Astrocyte (in vitro differentiated cells and primary cell): Measurements from ENCODE around the gene CECR2. TPM values are rescaled to one million over a fixed set of nuclear protein-coding genes. Genes with fewer than 3 reads are reported as not detected.

Experiments
- DNase-seq: peaks from one replicate; pipeline ENCODE4 v3.0.0-alpha.2; 2010; ENCODE audit warnings: low read depth
- FAIRE-seq: peaks from 2 replicates; lab custom pipeline; 2011; peaks lifted over from hg19 to GRCh38; lab: Jason Lieb, UNC
- H2AFZ ChIP-seq: 2 replicates; pipeline ENCODE4 v1.6.0; 2012; ENCODE audit warnings: low read depth, low read length, inconsistent platforms
- H3K27ac ChIP-seq: 2 replicates; pipeline ENCODE4 v1.5.1; 2011; ENCODE audit warnings: low read depth, low read length, inconsistent platforms
- H3K27me3 ChIP-seq: 2 replicates; pipeline ENCODE4 v1.6.0; 2011; ENCODE audit warnings: low read length, inconsistent platforms; ENCODE audit not compliant: insufficient read depth
- H3K36me3 ChIP-seq: 2 replicates; pipeline ENCODE4 v1.5.1; 2011; ENCODE audit warnings: low read length, inconsistent platforms; ENCODE audit not compliant: insufficient read depth
- H3K4me1 ChIP-seq: 2 replicates; pipeline ENCODE4 v1.5.1; 2011; ENCODE audit warnings: low read length, inconsistent platforms; ENCODE audit not compliant: insufficient read depth
- H3K4me2 ChIP-seq: 2 replicates; pipeline ENCODE4 v1.6.0; 2012; ENCODE audit warnings: low read length, inconsistent platforms
- H3K4me3 ChIP-seq: 2 replicates; pipeline ENCODE4 v1.5.1; 2011; ENCODE audit warnings: low read depth, mild to moderate bottlenecking, low read length, inconsistent platforms; ENCODE audit not compliant: insufficient read depth
- H3K79me2 ChIP-seq: 2 replicates; pipeline ENCODE4 v1.6.0; 2012; ENCODE audit warnings: mild to moderate bottlenecking, low read length, inconsistent platforms; ENCODE audit not compliant: insufficient read depth
- H3K9ac ChIP-seq: 2 replicates; pipeline ENCODE4 v1.6.0; 2012; ENCODE audit warnings: mild to moderate bottlenecking, low read length, inconsistent platforms
- H3K9me3 ChIP-seq: 2 replicates; pipeline ENCODE4 v1.5.1; 2012; ENCODE audit warnings: low read depth, mild to moderate bottlenecking, low read length, inconsistent platforms; ENCODE audit not compliant: insufficient read depth
- H4K20me1 ChIP-seq: 2 replicates; pipeline ENCODE4 v1.6.0; 2012; ENCODE audit warnings: low read length, inconsistent platforms; ENCODE audit not compliant: insufficient read depth
- H3K27ac Mint-ChIP-seq: one replicate; pipeline ENCODE4 v1.8.0; 2021; ENCODE audit warnings: mild to moderate bottlenecking, mixed read lengths; ENCODE audit not compliant: unreplicated experiment
- H3K27me3 Mint-ChIP-seq: one replicate; pipeline ENCODE4 v1.8.0; 2021; ENCODE audit warnings: low read depth, mixed read lengths; ENCODE audit not compliant: unreplicated experiment
- H3K36me3 Mint-ChIP-seq: one replicate; pipeline ENCODE4 v1.8.0; 2021; ENCODE audit warnings: low read depth, mixed read lengths; ENCODE audit not compliant: unreplicated experiment
- H3K4me1 Mint-ChIP-seq: one replicate; pipeline ENCODE4 v1.8.0; 2021; ENCODE audit warnings: low read depth, mixed read lengths; ENCODE audit not compliant: unreplicated experiment
- H3K4me3 Mint-ChIP-seq: one replicate; pipeline ENCODE4 v1.8.0; 2021; ENCODE audit warnings: mild to moderate bottlenecking, moderate library complexity, mixed read lengths; ENCODE audit not compliant: unreplicated experiment
- H3K9me3 Mint-ChIP-seq: one replicate; pipeline ENCODE4 v1.8.0; 2021; ENCODE audit warnings: mild to moderate bottlenecking, mixed read lengths; ENCODE audit not compliant: unreplicated experiment
- EZH2 ChIP-seq: IDR thresholded peaks from 2 replicates; pipeline ENCODE4 v1.6.1; 2012; ENCODE audit warnings: mild to moderate bottlenecking, low read length, inconsistent platforms; ENCODE audit not compliant: insufficient read depth
- total RNA-seq: library from RNA; stranded (reverse); gene quantifications from 2 replicates; pipeline ENCODE4 v1.2.1, GENCODE V29; 2021
- TF ChIP-seq, protein P1 (sequence below): IDR thresholded peaks from 2 replicates; pipeline ENCODE4 v1.5.1; 2011; ENCODE audit warnings: low read depth, mild to moderate bottlenecking, inconsistent platforms, low read length, moderate library complexity; ENCODE audit not compliant: insufficient read depth

The CECR2 gene
- total RNA-seq, 1 donor from 2014 or later: 15.7 TPM

DNA sequence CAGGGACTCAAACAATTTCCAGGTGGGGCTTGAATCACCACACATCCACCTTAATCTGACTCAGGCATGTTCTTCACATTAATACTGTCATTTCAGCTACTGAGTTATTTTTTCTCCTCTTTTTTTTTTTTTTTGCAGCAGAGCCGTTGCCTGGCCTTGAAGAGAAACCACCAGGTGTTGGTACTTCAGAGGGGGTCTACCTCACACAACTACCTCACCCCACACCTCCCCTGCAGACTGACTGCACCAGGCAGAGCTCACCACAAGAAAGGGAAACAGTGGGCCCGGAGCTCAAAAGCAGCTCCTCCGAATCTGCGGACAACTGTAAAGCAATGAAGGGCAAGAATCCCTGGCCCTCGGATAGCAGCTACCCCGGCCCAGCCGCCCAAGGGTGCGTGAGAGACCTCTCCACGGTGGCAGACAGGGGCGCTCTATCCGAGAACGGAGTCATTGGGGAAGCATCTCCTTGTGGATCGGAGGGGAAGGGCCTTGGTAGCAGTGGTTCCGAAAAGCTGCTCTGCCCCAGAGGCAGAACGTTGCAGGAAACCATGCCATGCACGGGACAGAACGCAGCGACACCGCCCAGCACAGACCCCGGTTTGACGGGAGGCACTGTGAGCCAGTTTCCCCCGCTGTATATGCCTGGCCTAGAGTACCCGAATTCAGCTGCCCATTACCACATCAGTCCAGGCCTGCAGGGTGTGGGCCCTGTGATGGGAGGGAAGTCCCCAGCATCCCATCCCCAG lies 178.9 kb downstream of the CECR2 start:
- H3K4me2 ChIP-seq: no peak overlapping the region
- FAIRE-seq (no peak), DNase-seq (no peak)
- Mint-ChIP-seq H3K27ac (no peak overlapping the region), H3K9me3 (no peaks in the 10 kb centered on the region), H3K36me3 (peaks cover 26% of the 10 kb centered on the region), H3K4me1 (peaks cover 1% of the 10 kb centered on the region), H3K4me3 (no peak overlapping the region), H3K27me3 (no peaks in the 10 kb centered on the region)
- H3K27me3 ChIP-seq: no peaks in the 10 kb centered on the region
- H3K4me1 ChIP-seq: no peaks in the 10 kb centered on the region
- no peak for TF ChIP-seq EZH2
- TF ChIP-seq, protein P1, sequence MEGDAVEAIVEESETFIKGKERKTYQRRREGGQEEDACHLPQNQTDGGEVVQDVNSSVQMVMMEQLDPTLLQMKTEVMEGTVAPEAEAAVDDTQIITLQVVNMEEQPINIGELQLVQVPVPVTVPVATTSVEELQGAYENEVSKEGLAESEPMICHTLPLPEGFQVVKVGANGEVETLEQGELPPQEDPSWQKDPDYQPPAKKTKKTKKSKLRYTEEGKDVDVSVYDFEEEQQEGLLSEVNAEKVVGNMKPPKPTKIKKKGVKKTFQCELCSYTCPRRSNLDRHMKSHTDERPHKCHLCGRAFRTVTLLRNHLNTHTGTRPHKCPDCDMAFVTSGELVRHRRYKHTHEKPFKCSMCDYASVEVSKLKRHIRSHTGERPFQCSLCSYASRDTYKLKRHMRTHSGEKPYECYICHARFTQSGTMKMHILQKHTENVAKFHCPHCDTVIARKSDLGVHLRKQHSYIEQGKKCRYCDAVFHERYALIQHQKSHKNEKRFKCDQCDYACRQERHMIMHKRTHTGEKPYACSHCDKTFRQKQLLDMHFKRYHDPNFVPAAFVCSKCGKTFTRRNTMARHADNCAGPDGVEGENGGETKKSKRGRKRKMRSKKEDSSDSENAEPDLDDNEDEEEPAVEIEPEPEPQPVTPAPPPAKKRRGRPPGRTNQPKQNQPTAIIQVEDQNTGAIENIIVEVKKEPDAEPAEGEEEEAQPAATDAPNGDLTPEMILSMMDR: no peak
- no peaks in the 10 kb centered on the region for H3K79me2 ChIP-seq
- no peak overlapping the region for H3K27ac ChIP-seq
- no peak overlapping the region for H3K4me3 ChIP-seq
- H3K9me3 ChIP-seq: no peaks in the 10 kb centered on the region
- H2AFZ ChIP-seq: no peak overlapping the region
- H3K36me3 ChIP-seq: no peaks in the 10 kb centered on the region
- no peaks in the 10 kb centered on the region for H4K20me1 ChIP-seq
- no peak overlapping the region for H3K9ac ChIP-seq

- DNase-seq: no peak
- Mint-ChIP-seq H3K36me3 (peaks cover 26% of the 10 kb centered on the region), H3K9me3 (no peaks in the 10 kb centered on the region), H3K4me3 (no peak overlapping the region), H3K4me1 (peaks cover 1% of the 10 kb centered on the region), H3K27me3 (no peaks in the 10 kb centered on the region), H3K27ac (no peak overlapping the region)
- H3K9ac ChIP-seq: no peak overlapping the region
- H3K4me2 ChIP-seq: no peak overlapping the region
- H3K36me3 ChIP-seq: no peaks in the 10 kb centered on the region
- no peaks in the 10 kb centered on the region for H3K9me3 ChIP-seq
- H3K27me3 ChIP-seq: no peaks in the 10 kb centered on the region
- H4K20me1 ChIP-seq: no peaks in the 10 kb centered on the region
- H2AFZ ChIP-seq: no peak overlapping the region
- FAIRE-seq: no peak
- H3K4me1 ChIP-seq: no peaks in the 10 kb centered on the region
- H3K4me3 ChIP-seq: no peak overlapping the region
- H3K27ac ChIP-seq: no peak overlapping the region
- TF ChIP-seq, protein P1: no peak
- H3K79me2 ChIP-seq: no peaks in the 10 kb centered on the region
Measured at GRCh38 chr22:17548756-17549035, 179.4 kb downstream of the CECR2 start.

DNA sequence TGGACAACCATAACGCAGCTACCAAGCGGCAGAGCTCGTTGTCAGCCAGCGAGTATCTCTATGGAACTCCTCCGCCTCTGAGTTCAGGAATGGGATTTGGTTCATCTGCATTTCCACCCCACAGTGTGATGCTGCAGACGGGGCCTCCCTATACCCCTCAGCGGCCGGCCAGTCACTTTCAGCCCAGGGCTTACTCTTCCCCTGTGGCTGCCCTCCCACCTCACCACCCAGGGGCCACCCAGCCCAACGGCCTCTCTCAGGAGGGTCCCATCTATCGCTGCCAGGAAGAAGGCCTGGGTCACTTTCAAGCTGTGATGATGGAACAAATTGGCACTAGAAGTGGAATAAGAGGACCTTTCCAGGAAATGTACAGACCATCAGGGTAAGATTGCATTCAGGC lies 179.9 kb downstream of the CECR2 start:
- H3K36me3 Mint-ChIP-seq: peaks cover 26% of the 10 kb centered on the region
- H3K9me3 ChIP-seq: no peaks in the 10 kb centered on the region
- FAIRE-seq: no peak
- no peaks in the 10 kb centered on the region for H3K4me1 ChIP-seq
- H3K27ac ChIP-seq: no peak overlapping the region
- no peaks in the 10 kb centered on the region for H3K27me3 ChIP-seq
- TF ChIP-seq, protein P1: no peak
- DNase-seq: no peak
- H2AFZ ChIP-seq: no peak overlapping the region
- H3K4me3 ChIP-seq: no peak overlapping the region
- no peak overlapping the region for H3K9ac ChIP-seq
- H3K9me3 Mint-ChIP-seq: no peaks in the 10 kb centered on the region
- no peaks in the 10 kb centered on the region for H4K20me1 ChIP-seq
- peaks cover 1% of the 10 kb centered on the region for H3K4me1 Mint-ChIP-seq
- H3K36me3 ChIP-seq: no peaks in the 10 kb centered on the region
- no peaks in the 10 kb centered on the region for H3K79me2 ChIP-seq
- H3K27ac Mint-ChIP-seq: no peak overlapping the region
- H3K4me2 ChIP-seq: no peak overlapping the region
- no peaks in the 10 kb centered on the region for H3K27me3 Mint-ChIP-seq
- no peak overlapping the region for H3K4me3 Mint-ChIP-seq
